Measurements from ENCODE around the gene ATP6V0D1.
"Not testable (repeated sequence)": the region's sequence is repeated elsewhere in the genome, so short reads cannot be mapped to it uniquely, and the experiment has no call there.

The ATP6V0D1 gene

GRCh38 chr16:67504031-67505021 is 23.4 kb upstream of the ATP6V0D1 start:
- peak; percentile 24 for DNase-seq (ENCODE audit: low spot score)

GRCh38 chr16:67499106-67499505 is 18.1 kb upstream of the ATP6V0D1 start:
- no peak for DNase-seq (ENCODE audit: low spot score)

GRCh38 chr16:67490335-67491096 is 9.6 kb upstream of the ATP6V0D1 start:
- no peak for DNase-seq (ENCODE audit: low spot score)

- DNase-seq (ENCODE audit: low spot score): no peak
Observed at GRCh38 chr16:67489401-67490083, 8.6 kb upstream of the ATP6V0D1 start.

- DNase-seq (ENCODE audit: low spot score): not testable (repeated sequence)
Observed at GRCh38 chr16:67487561-67487960, 6.6 kb upstream of the ATP6V0D1 start.

- no peak for DNase-seq (ENCODE audit: low spot score)
Observed at GRCh38 chr16:67486805-67487204, 5.8 kb upstream of the ATP6V0D1 start.

- DNase-seq (ENCODE audit: low spot score): no peak
Observed at GRCh38 chr16:67483731-67484525, 3.0 kb upstream of the ATP6V0D1 start.

GRCh38 chr16:67483150-67483549 is 2.2 kb upstream of the ATP6V0D1 start, which contains the start of gene AGRP:
AGRP (minus strand) TSS chr16:67483547; CDS start chr16:67483398, 149 bp downstream.
- no peak for DNase-seq (ENCODE audit: low spot score)

GRCh38 chr16:67482233-67482924 is 1.4 kb upstream of the ATP6V0D1 start:
- no peak for DNase-seq (ENCODE audit: low spot score)

GRCh38 chr16:67481561-67482232 is 740 bp upstream of the ATP6V0D1 start:
- DNase-seq (ENCODE audit: low spot score): no peak

GRCh38 chr16:67477960-67478554 is 2.9 kb downstream of the ATP6V0D1 start:
- no peak for DNase-seq (ENCODE audit: low spot score)

GRCh38 chr16:67474551-67475455 is 6.2 kb downstream of the ATP6V0D1 start:
- DNase-seq (ENCODE audit: low spot score): peak; percentile 63

- DNase-seq (ENCODE audit: low spot score): no peak
Observed at GRCh38 chr16:67471758-67472384, 9.1 kb downstream of the ATP6V0D1 start.

- DNase-seq (ENCODE audit: low spot score): peak; percentile 67
Observed at GRCh38 chr16:67470359-67470758, 10.6 kb downstream of the ATP6V0D1 start.

GRCh38 chr16:67468731-67469130 is 12.2 kb downstream of the ATP6V0D1 start:
- DNase-seq (ENCODE audit: low spot score): no peak

- no peak for DNase-seq (ENCODE audit: low spot score)
Observed at GRCh38 chr16:67466581-67466980, 14.4 kb downstream of the ATP6V0D1 start.

GRCh38 chr16:67464565-67464964 is 16.4 kb downstream of the ATP6V0D1 start:
- no peak for DNase-seq (ENCODE audit: low spot score)

GRCh38 chr16:67463691-67464090 is 17.3 kb downstream of the ATP6V0D1 start:
- no peak for DNase-seq (ENCODE audit: low spot score)
